Stimulated activated naive CD4-positive, alpha-beta T cell treated with Interleukin-2 at 50 U/mL for 16 hours (primary cell): ENCODE measurements around the gene RAD54L.
A peak's percentile ranks its signal among the peaks of the same experiment; 100 is the strongest.
"Not testable (repeated sequence)": the region's sequence is repeated elsewhere in the genome, so short reads cannot be mapped to it uniquely, and the experiment has no call there.

Experiments
- DNase-seq: peaks from one replicate; lab custom pipeline; 2025; lab: John Stamatoyannopoulos, UW

The RAD54L gene

DNA sequence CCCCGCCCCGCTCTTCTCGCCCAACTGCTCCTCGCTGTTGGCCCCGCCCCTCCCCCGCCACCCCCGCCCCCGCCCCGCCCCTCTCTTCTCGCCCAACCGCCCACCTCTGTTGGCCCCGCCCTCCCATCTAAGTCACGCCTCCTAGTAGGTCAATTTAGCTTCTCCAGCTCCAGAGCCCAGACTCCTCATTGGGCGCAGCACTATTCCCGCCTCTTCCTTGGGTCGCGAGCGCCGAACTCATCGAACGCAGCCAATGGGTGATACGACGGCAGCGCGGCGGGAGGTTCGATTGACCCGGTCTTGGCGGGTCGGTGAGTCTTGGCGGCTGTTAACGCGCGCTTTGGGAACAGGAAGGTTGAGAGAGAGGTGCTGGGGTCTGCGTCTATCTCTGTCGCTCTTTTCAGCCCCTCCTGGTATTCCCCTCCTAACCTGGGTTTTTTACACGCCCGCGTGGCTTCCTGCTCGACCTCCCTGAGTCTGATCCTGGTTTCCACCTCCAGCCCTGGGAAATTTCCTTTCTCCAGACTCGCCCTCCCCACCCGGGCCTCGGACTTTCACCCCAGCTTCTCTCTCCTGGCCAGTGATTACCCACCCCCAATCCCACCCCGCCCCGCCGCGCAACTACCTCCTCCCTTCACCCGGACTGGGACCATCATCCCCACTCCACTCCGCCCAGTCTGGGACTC, at the start of gene RAD54L:
Gene RAD54L, plus strand, starts transcription at position 328 of the 686 bp plus-strand sequence. CDS start 643 bp downstream, outside the sequence.
- DNase-seq: peak; percentile 98

DNA sequence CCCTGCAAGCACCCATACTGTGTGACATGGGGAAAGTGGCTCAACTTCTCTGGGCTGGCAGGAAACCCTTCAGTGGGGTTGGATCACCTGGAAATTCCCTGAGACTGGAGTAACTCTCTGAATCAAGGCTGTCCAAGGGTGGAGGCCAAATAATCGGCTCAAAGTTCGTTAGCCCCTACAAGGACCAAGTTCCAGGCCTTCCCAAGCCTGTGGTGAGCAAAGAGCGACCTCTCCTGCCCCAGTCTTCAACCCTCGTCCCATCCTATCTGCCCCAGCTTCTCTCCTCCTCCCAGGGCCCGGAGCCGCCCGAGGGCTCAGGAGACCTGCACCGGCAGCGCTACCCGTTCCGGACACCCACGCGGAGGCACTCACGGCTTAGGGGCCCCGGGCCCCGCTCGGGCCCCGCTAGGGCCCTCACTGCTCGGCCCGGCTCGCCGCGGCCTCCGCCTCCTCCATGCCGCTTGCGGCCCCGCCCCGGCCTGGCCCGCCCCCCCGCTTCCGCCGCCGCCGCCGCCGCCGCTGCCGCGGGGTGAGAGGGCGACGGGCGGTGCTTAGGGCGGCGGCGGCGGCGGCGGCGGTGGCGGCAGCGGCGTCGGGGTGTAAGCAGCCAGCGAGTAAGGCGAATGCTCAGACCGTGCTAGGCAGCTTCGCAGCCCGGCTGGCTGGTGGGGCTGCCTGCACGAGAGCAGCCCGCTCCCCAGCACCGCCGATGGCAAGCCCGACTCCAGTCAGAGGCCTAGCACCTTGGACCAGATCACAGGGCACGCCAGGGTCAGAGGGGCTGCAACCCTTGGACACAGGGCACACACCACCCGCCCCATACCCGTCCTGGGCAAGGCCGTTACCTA, 49.4 kb upstream of the RAD54L start, which contains the start of gene POMGNT1:
Gene POMGNT1, minus strand, starts transcription at position 471 of the 848 bp plus-strand sequence. CDS start 613 bp downstream, outside the sequence.
- DNase-seq: peak; percentile 75

- no peak for DNase-seq
Measured at GRCh38 chr1:46199233-46199749, 48.3 kb upstream of the RAD54L start.

GRCh38 chr1:46203738-46204405, 43.7 kb upstream of the RAD54L start:
- DNase-seq: no peak

DNA sequence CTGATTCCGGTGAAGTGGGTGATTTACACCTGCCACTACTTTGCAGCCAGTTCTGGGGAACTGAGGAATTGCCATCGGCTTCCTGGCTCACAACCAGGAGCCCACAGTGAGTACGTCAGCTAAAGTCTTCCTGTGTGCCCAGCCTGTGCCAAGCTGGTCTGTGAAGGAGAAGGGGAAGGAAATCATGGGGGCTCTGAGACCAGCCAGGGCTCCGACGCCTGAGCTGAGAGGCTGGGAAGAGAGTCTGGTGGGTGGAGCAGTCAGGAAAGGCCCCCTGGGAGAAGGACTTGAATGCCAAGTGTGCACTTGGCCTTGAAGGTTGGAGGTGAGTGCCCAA, 43.2 kb upstream of the RAD54L start:
- DNase-seq: no peak

- no peak for DNase-seq
Measured at GRCh38 chr1:46205141-46205540, 42.4 kb upstream of the RAD54L start.

DNA sequence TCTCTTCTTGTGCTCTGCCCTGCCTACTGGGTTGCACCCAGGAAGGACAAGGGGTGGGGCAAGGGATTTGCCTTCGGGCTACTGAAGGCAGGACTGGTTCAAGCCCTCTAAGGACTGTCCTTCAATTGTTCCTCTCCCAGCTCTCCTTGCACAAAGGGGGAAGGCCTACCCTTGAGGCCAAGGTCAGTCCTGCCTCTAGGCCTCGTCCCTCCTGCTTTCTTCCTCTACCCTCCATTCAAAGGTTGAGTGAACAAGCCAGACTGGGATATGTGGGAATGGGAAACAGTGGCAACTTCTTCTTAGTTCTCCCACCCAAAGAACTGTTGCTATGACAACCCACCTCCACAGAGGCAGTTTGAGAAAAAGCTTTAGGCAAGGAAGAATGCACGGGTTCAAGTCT, 41.8 kb upstream of the RAD54L start:
- no peak for DNase-seq

- DNase-seq: no peak
Measured at GRCh38 chr1:46206399-46206798, 41.2 kb upstream of the RAD54L start.

DNA sequence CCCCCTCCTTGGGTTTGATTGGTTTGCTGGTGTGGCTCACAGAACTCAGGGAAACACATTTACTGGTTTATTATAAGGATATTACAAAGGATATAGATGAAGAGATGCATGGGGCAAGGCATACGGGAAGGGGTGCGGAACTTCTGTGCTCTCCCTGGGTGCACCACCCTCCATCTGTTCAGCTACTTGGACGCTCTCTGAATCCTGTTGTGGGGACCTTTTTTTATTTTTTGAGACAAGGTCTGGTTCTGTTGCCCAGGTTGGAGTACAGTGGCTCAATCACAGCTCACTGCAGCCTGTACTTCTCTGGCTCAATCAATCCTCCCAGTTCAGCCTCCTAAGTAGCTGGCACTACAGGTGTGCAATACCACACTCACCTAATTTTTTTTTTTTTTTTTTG, 37.0 kb upstream of the RAD54L start:
- no peak for DNase-seq

DNA sequence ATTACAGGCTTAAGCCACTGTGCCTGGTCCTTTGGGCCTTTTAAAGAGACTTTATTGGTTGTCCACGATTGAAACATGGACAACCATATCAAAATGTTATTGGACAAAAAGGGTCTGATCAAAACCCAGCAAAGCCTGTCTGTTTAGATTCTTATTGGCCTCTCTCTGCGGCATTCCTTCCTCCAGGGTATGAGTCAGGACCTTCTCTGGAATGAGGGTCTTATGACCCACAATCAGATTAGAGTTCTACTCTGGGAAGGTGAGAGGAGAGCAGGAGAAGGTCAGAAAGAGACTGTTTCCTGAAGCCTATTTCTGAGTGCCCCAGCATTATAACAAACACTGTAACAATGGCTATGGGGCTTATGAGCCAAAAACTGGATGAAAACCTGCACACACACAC, 36.5 kb upstream of the RAD54L start:
- DNase-seq: no peak

GRCh38 chr1:46215504-46215903, 32.1 kb upstream of the RAD54L start:
- DNase-seq: no peak

DNA sequence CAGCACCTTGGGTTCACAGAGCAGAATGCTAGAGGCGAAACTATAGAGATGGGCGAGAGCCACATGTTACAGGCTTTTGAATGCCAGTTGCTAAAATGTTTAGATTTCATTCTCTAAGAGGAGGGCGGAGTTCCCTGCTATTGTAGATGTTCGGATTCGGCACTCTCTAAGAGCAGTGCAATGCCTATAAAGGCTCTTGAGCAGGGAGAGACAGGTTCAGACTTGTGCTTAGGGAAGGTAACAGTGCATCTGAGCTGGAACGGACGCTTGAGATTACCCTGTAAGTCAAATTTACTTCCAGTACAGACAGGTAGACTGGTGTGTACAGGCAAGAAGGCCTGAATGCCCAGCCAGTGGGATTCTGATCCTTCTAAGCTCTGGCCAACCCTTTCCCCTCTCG, 29.1 kb upstream of the RAD54L start:
- DNase-seq: no peak

DNA sequence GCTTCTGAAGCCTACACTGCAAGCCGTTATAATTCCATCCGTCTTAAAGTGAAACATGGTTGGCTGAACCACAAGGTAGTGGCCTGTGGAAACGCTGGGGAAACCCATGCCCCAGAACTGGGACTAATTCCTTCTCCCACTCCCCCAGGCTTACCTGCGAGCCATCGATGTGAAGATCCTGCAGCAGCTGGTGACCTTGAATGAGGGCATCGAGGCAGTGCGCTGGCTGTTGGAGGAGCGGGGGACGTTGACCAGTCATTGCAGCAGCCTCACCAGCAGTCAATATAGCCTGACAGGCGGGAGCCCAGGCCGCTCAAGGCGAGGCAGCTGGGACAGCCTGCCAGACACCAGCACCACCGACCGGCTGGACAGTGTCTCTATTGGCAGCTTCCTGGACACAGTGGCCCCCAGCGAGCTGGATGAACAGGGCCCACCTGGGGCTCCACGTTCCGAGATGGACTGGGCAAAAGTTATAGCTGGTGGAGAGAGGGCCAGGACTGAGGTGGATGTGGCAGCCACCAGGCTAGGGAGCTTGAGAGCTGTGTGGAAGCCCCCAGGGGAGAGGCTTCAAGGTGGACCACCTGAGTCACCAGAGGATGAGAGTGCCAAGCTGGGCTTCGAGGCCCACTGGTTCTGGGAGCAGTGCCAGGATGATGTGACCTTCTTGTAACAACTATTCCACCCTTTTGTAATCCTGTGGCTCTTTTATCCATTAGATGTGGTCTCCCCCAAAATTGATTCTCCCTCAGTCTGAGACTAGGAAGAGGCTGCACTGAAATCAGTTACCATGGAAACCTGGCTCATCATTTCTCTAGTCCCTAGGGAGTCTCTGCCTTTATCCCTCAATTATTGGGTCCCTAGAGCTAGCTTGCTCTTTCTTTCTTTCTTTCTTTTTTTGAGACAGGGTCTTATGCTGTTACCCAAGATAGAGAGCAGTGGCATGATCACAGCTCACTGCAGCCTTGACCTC, 27.7 kb upstream of the RAD54L start:
- no peak for DNase-seq

GRCh38 chr1:46220808-46221207, 26.8 kb upstream of the RAD54L start:
- DNase-seq: no peak

DNA sequence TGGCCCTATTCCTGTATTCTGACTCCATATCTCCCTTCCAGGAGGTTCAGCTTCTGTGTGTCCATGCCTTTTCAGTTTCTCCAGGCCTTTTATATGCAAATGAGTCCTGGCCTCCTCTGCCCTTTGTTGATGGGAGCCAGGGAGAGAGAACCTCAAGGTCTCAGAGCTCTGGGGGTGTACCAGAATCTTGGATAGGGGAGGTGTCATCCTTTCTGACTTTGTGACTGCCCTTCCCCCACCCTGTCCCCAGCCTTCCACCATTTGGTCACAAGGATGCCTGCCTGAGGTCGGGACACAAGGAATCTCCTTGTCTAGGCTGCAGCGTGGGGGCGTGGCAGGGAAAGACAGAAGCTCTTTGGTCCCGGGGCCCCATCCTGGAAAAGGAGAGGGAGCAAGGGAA, 25.8 kb upstream of the RAD54L start:
- DNase-seq: no peak

- not testable (repeated sequence) for DNase-seq
Measured at GRCh38 chr1:46223055-46223454, 24.5 kb upstream of the RAD54L start.

- DNase-seq: peak; percentile 31
Measured at GRCh38 chr1:46223472-46223943, 24.1 kb upstream of the RAD54L start.

DNA sequence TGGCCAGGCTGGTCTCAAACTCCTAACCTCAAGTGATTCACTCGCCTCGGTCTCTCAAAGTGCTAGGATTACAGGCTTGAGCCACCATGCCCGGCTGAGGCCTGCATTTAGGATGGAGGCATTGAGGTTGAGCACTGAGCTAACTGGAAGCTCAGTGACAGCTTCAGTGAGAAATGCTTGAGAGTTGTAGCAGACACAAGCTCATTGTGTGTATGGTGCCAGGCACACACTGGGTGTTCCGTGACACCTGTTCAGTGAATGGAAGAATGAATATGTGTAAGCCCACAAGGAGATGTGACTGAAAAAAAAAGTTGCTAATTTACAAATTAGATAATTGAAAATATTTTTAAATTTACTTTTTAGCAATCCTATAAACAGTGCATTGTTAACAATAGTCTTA, 22.6 kb upstream of the RAD54L start:
- no peak for DNase-seq

DNA sequence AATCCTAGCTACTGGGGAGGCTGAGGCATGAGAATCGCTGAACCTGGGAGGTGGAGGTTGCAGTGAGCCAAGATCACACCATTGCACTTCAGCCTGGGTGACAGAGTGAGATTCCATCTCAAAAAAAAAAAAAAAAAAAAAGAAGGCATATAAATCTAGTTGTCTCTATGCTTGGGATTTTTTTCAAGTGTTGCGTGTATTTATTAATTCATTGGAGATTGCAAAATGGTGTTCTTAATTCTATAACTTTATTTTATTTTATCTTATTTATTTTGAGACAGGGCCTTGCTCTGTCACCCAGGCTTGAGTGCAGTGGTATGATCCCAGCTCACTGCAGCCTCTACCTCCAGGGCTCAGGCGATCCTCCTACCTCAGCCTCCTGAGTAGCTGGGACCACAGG, 16.3 kb upstream of the RAD54L start:
- DNase-seq: not testable (repeated sequence)

- DNase-seq: no peak
Measured at GRCh38 chr1:46236882-46237281, 10.7 kb upstream of the RAD54L start.

DNA sequence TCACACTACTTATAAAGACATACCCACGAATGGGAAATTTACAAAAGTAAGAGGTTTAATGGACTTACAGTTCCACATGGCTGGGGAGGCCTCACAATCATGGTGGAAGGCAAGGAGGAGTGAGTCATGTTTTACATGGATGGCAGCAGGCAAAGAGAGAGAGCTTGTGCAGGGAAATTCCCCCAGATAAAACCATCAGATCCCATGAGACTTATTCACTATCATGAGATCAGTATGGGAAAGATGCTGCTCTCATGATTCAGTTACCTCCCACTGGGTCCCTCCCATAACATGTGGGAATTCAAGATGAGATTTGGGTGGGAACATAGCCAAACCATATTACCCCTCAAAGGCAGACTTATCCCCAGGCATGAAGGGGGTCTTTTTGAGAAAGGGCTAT, 8.7 kb upstream of the RAD54L start:
- DNase-seq: not testable (repeated sequence)
